Lung (tissue), 11 donors: ENCODE measurements around the gene KRABD2.
A peak's percentile ranks its signal among the peaks of the same experiment; 100 is the strongest.

ENCODE experiments used
- ATAC-seq: fragments of 200-7000 bp; cut with Tn5 transposase; one replicate; pipeline ENCODE4 v1.9.1; 2020; ENCODE audit warnings: moderate number of reproducible peaks; ENCODE audit not compliant: insufficient read depth, low FRiP score
- DNase-seq, 3 donors: peaks; one replicate each; pipeline ENCODE4 v3.0.0-alpha.2; 2013 to 2017
- H3K27ac ChIP-seq, 2 donors: one replicate each; pipeline ENCODE4 v1.5.1; 2013; ENCODE audit warnings: mild to moderate bottlenecking in 2 of 2, moderate library complexity in 2 of 2, control low read depth in 1 of 2, inconsistent platforms in 1 of 2, low read depth in 1 of 2, low read length in 1 of 2
- H3K27me3 ChIP-seq, 3 donors: one replicate each; pipeline ENCODE4 v1.5.1; 2013; ENCODE audit warnings: low read length in 2 of 3; ENCODE audit not compliant: control insufficient read depth in 3 of 3, insufficient read depth in 3 of 3
- H3K36me3 ChIP-seq, 4 donors: one replicate each; pipeline ENCODE4 v1.5.1; 2013; ENCODE audit warnings: low read length in 4 of 4, mild to moderate bottlenecking in 1 of 4, moderate library complexity in 1 of 4; ENCODE audit not compliant: control insufficient read depth in 4 of 4, insufficient read depth in 4 of 4
- H3K4me1 ChIP-seq, 5 donors: one replicate each; pipeline ENCODE4 v1.5.1; 2013; ENCODE audit warnings: low read length in 5 of 5, mild to moderate bottlenecking in 2 of 5, moderate library complexity in 1 of 5; ENCODE audit not compliant: control insufficient read depth in 5 of 5, insufficient read depth in 5 of 5
- H3K4me3 ChIP-seq: one replicate; pipeline ENCODE4 v1.5.1; 2013; ENCODE audit warnings: mild to moderate bottlenecking, control low read depth, moderate library complexity
- H3K9ac ChIP-seq, 2 donors: one replicate each; pipeline ENCODE4 v1.5.1; 2013; ENCODE audit warnings: low read length in 2 of 2, control low read depth in 1 of 2; ENCODE audit not compliant: insufficient read depth in 1 of 2
- H3K9me3 ChIP-seq, 4 donors: one replicate each; pipeline ENCODE4 v1.5.1; 2013; ENCODE audit warnings: low read length in 3 of 4, mild to moderate bottlenecking in 1 of 4, moderate library complexity in 1 of 4; ENCODE audit not compliant: control insufficient read depth in 4 of 4, insufficient read depth in 3 of 4
- WGBS, 2 donors: extraction: QIAGEN DNeasy Blood & Tissue Kit; methylation state at CpG; one replicate each; pipeline ENCODE4 v1.1.7; 2013; 5-methylcytosine and 5-hydroxymethylcytosine counted together
- TF ChIP-seq, protein P1 (sequence below): IDR thresholded peaks from 2 replicates; pipeline ENCODE4 v1.5.1; 2012; ENCODE audit warnings: mild to moderate bottlenecking; ENCODE audit errors: control extremely low read depth, extremely low read depth
- donor health status: control.
- donor health status: control.
- donor health status: Bipolar disorder and iron deficiency.
- donor health status: healthy.
- donor health status: DM: yes; HTN: yes; CAD: no.

The KRABD2 gene

GRCh38 chr17:8383143-8383822, 6.8 kb upstream of the KRABD2 start, which contains the start of gene RPL26:
Gene RPL26 (minus strand): TSS chr17:8383193. CDS start chr17:8382310, 883 bp downstream.
- TF ChIP-seq, protein P1, sequence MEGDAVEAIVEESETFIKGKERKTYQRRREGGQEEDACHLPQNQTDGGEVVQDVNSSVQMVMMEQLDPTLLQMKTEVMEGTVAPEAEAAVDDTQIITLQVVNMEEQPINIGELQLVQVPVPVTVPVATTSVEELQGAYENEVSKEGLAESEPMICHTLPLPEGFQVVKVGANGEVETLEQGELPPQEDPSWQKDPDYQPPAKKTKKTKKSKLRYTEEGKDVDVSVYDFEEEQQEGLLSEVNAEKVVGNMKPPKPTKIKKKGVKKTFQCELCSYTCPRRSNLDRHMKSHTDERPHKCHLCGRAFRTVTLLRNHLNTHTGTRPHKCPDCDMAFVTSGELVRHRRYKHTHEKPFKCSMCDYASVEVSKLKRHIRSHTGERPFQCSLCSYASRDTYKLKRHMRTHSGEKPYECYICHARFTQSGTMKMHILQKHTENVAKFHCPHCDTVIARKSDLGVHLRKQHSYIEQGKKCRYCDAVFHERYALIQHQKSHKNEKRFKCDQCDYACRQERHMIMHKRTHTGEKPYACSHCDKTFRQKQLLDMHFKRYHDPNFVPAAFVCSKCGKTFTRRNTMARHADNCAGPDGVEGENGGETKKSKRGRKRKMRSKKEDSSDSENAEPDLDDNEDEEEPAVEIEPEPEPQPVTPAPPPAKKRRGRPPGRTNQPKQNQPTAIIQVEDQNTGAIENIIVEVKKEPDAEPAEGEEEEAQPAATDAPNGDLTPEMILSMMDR: peak; percentile 94
- Histone ChIP-seq H3K9ac (peak within 1 kb of the TSS; percentile 66 to 78), H3K27ac (peak within 1 kb of the TSS; percentile 81 to 92), H3K4me3 (peak within 1 kb of the TSS; percentile 88), H3K9me3 (no peaks in the 10 kb centered on the region), H3K36me3 (peaks cover 12 to 33% (median 20%) of the 10 kb centered on the region in 4 donors), H3K4me1 (peaks cover 7 to 21% (median 15%) of the 10 kb centered on the region in 5 donors), H3K27me3 (no peaks in the 10 kb centered on the region)
- peak; percentile 93 for ATAC-seq
- WGBS, 2 donors: 0% methylated on average over 35 to 55 of the region's 55 CpGs
- DNase-seq: peak; percentile 98 to 100 (median 99)

DNA sequence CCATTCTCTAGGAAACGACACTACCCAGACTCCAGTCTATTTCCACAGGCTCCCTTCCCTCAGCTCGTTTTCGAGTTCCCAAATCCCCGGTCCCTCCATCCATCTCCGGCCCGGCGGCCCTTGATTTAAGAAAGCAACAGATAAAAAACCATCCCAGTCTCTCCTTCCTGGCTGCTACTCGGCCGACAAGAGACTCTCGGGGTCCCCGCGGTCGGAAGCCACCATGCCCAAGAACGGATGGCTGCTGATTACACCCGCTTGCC, 6.3 kb upstream of the KRABD2 start:
- peak overlapping the region; percentile 66 to 78 for H3K9ac ChIP-seq
- H3K4me3 ChIP-seq: peak overlapping the region; percentile 88
- WGBS, 2 donors: 2% methylated on average over 15 of the region's 15 CpGs
- peaks cover 12 to 37% (median 23%) of the 10 kb centered on the region in 4 donors for H3K36me3 ChIP-seq
- peak overlapping the region; percentile 52 to 81 for H3K27ac ChIP-seq
- H3K4me1 ChIP-seq: peaks cover 7 to 21% (median 15%) of the 10 kb centered on the region in 5 donors
- H3K27me3 ChIP-seq: no peaks in the 10 kb centered on the region
- no peak for DNase-seq
- no peaks in the 10 kb centered on the region for H3K9me3 ChIP-seq
- peak; percentile 1 for ATAC-seq
- TF ChIP-seq, protein P1: no peak

DNA sequence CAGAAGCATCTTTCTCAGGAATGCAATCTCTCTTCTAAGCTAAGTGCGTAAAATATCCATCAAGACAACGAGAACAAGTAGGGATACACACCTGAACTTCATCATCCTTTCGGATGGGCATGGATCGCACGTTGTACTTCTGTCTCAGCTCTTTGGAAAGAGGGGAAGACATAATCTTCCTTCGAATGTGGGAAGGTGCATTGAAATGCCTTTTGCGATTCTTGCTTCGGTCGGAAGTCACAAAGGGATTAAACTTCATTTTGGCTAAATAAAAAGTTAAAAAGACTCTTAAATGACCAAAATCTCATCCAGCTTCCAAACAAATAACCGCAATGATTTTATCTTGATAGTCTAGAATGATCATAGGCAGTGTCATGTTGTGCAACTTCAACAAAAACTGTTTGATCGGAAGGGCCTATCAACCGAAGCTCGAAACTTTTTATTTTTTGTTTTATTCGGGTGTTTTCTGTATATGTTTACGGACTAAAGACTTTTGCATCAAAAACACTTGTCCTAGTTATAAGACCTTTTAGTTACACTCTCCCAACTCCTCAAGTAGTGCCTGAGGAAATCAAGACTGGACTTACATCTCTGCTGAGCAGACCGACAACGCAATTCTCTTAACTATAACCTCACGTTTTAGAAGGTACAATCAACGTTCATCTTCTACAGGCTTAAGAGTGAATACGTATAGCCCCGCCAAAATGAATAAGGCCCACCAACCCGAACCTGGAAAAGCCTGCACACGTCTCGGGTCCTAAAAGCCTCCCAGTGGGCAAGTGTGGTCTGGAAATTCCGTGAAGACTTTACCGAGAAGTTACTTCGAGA, 5.8 kb upstream of the KRABD2 start:
- TF ChIP-seq, protein P1: no peak
- no peaks in the 10 kb centered on the region for H3K9me3 ChIP-seq
- H3K4me3 ChIP-seq: peak overlapping the region; percentile 88
- peaks cover 16 to 41% (median 25%) of the 10 kb centered on the region in 4 donors for H3K36me3 ChIP-seq
- 17 to 18% methylated on average over 27 of the region's 27 CpGs for WGBS, 2 donors
- peak overlapping the region in 1 of 2 donors; percentile 81 for H3K27ac ChIP-seq
- H3K4me1 ChIP-seq: peaks cover 7 to 21% (median 15%) of the 10 kb centered on the region in 5 donors
- DNase-seq: no peak
- ATAC-seq: no peak
- H3K27me3 ChIP-seq: no peaks in the 10 kb centered on the region
- H3K9ac ChIP-seq: peak overlapping the region; percentile 66 to 78
